Omental fat pad (tissue), 4 donors: ENCODE data around the gene KBTBD2. TPM values are rescaled to one million over a fixed set of nuclear protein-coding genes. Genes with fewer than 3 reads are reported as not detected.

Source experiments
- ATAC-seq: fragments of 150-250 bp; one replicate; pipeline ENCODE4 v1.9.1; 2016; ENCODE audit warnings: mild to moderate bottlenecking, moderate library complexity; ENCODE audit not compliant: low FRiP score
- DNase-seq: peaks from one replicate; pipeline ENCODE4 v3.0.0-alpha.2; 2019; ENCODE audit warnings: low spot score
- total RNA-seq, 4 donors: library from RNA; depleted of rRNA; stranded (reverse); fragments of >200 nt; gene quantifications; one replicate each; pipeline ENCODE4 v1.1.0, GENCODE V29; 2016
- TF ChIP-seq, protein P1 (sequence below), 3 donors: fragments of 450-650 bp; IDR thresholded peaks; one replicate each; pipeline ENCODE4 v1.5.1; 2016 to 2017; ENCODE audit warnings: antibody characterized with exemption in 3 of 3, mild to moderate bottlenecking in 3 of 3, moderate library complexity in 2 of 3

KBTBD2 gene
- total RNA-seq: 10 to 100 TPM; 39.0 to 56.4 (median 50.4) TPM

DNA sequence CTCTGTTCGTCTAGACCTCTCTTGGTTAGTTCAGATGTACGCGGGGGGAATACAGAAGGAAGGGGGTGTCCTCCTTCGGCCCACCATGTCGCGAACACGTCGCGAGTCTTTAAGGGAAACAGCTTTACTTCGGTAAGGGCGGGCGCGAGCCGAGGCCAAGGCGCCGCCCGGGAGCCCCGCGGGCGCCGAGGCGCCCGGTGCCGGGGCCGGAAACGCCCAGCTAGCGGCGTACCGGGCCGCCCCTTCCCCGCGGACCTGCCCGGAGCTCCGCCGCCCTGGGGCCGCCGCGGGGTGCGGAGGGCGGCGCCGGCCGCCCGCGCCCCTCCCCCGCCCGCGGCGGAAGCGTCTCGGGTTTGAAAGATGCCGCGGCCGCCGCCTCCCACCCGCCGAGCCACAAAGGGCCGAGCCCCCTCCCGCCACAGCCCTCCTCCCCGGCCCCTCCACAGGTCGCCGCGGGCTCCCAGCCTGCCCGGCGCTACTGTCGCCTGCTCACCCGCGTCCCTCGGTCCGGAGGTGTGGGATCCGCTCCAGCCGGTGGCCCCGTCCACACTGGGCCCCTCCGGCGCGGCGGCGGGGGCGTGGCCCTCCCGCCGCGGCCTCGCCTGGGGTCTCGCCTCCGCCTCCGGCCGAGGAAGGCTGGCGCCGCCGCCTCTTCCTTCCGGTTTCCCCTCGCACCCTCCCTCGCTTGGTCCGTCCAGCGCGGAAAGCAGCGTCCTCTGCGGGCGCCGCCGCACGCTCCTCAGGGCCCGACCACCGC is at the start of gene KBTBD2:
TSS of gene KBTBD2 (minus strand) at position 718 of the 757 bp plus-strand sequence. CDS start 12,156 bp downstream, outside the sequence.
- peak; percentile 42 for DNase-seq
- peak; percentile 77 for ATAC-seq

GRCh38 chr7:32941181-32941580 is 49.6 kb upstream of the KBTBD2 start:
- no peak for ATAC-seq
- TF ChIP-seq, protein P1, sequence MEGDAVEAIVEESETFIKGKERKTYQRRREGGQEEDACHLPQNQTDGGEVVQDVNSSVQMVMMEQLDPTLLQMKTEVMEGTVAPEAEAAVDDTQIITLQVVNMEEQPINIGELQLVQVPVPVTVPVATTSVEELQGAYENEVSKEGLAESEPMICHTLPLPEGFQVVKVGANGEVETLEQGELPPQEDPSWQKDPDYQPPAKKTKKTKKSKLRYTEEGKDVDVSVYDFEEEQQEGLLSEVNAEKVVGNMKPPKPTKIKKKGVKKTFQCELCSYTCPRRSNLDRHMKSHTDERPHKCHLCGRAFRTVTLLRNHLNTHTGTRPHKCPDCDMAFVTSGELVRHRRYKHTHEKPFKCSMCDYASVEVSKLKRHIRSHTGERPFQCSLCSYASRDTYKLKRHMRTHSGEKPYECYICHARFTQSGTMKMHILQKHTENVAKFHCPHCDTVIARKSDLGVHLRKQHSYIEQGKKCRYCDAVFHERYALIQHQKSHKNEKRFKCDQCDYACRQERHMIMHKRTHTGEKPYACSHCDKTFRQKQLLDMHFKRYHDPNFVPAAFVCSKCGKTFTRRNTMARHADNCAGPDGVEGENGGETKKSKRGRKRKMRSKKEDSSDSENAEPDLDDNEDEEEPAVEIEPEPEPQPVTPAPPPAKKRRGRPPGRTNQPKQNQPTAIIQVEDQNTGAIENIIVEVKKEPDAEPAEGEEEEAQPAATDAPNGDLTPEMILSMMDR (IDR thresholded peaks at IDR 0.05): no peak
- no peak for DNase-seq

More for the DNA sequence above, at the start of gene KBTBD2:
- TF ChIP-seq, protein P1 (IDR thresholded peaks at IDR 0.05): no peak

- ATAC-seq: peak; percentile 10
Observed at GRCh38 chr7:32937344-32938174, 46.0 kb upstream of the KBTBD2 start.

GRCh38 chr7:32936689-32937088 is 45.1 kb upstream of the KBTBD2 start:
- TF ChIP-seq, protein P1 (IDR thresholded peaks at IDR 0.05): no peak
- ATAC-seq (no peak), DNase-seq (no peak)

More at GRCh38 chr7:32937344-32938174, 46.0 kb upstream of the KBTBD2 start:
- peak; percentile 74 for DNase-seq
- TF ChIP-seq, protein P1 (IDR thresholded peaks at IDR 0.05): no peak

DNA sequence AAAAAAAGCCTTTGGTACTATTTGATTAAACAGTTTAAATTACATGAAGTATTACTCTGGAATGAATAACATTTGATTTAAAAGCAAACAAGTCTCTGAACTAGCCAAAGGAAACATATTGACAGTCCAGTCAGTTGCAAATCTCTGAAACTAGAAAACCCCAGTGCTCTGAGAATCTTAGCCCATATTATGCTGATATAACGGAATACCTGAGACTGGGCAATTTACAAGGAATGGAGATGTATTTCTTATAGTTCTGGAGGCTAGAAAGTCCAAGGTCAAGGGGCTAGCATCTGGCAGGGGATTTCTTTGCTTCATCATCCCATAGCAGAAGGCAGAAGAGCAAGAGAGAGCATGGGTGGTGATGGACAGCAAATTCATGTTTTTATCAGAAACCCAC is 44.0 kb upstream of the KBTBD2 start:
- ATAC-seq: no peak
- TF ChIP-seq, protein P1 (IDR thresholded peaks at IDR 0.05): no peak
- no peak for DNase-seq

DNA sequence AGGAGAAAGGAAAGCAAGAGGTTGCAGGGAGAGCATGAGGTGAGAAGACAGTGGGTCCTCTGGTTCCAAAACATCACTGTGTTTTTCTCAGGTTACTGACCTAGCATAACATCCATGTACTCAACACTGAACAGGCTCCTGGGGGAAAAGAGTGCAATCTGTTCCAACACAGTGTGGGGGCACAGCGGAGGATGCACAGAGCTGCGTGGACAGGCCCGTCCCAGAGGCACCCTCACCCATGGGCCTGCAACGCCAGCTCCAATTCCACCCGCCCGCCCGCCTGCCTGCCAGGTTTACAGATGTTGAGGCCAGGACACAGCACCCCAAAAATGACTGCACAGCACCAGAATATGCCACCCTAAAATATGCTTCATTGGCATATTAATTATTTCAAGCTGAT is 38.8 kb upstream of the KBTBD2 start:
- no peak for DNase-seq
- no peak for ATAC-seq
- TF ChIP-seq, protein P1 (IDR thresholded peaks at IDR 0.05): no peak
